Tibial artery (tissue), 4 donors: ENCODE measurements around the gene NRL.

ENCODE experiments used
- DNase-seq, 2 donors: peaks; one replicate each; pipeline ENCODE4 v3.0.0-alpha.2; 2019
- H3K27ac ChIP-seq, 2 donors: fragments of 200-600 bp; sonication (generic) in 1 of 2; 1 replicate in 1 of 2; 2 replicates in 1 of 2; pipeline ENCODE4 v1.5.1; 2018 to 2019; ENCODE audit warnings: mild to moderate bottlenecking in 1 of 2
- H3K27me3 ChIP-seq, 2 donors: fragments of 200-600 bp; sonication (generic) in 1 of 2; one replicate each; pipeline versions ENCODE4 v1.5.1 to v1.6.0; 2016 to 2019
- H3K36me3 ChIP-seq, 3 donors: fragments of 200-600 bp; sonication (generic) in 2 of 3; one replicate each; pipeline ENCODE4 v1.5.1; 2016 to 2019; ENCODE audit warnings: mild to moderate bottlenecking in 2 of 3
- H3K4me1 ChIP-seq, 4 donors: fragments of 200-600 bp; sonication (generic) in 2 of 4; 1 replicate in 3 of 4; 2 replicates in 1 of 4; pipeline ENCODE4 v1.5.1; 2016 to 2019
- H3K4me3 ChIP-seq, 2 donors: fragments of 200-600 bp; sonication (generic) in 1 of 2; 1 replicate in 1 of 2; 2 replicates in 1 of 2; pipeline ENCODE4 v1.5.1; 2018 to 2019; ENCODE audit warnings: mild to moderate bottlenecking in 2 of 2
- H3K9me3 ChIP-seq, 3 donors: fragments of 200-600 bp; sonication (generic) in 1 of 3; one replicate each; pipeline ENCODE4 v1.5.1; 2016 to 2019
- intact Hi-C: fragments of 100-400 bp; cut with DNase I; formaldehyde crosslinking; loops from one replicate; pipeline ENCODE4 v1.15.0; 2023; ENCODE audit warnings: low total_unique reads
- TF ChIP-seq, protein P1 (sequence below), 2 experiments: fragments of 200-600 bp in 1 of 2; fragments of 450-650 bp in 1 of 2; IDR thresholded peaks; one replicate each; pipeline ENCODE4 v1.5.1; 2017 to 2019; ENCODE audit warnings: antibody characterized with exemption in 2 of 2, mild to moderate bottlenecking in 1 of 2, moderate library complexity in 1 of 2

Gene NRL

DNA sequence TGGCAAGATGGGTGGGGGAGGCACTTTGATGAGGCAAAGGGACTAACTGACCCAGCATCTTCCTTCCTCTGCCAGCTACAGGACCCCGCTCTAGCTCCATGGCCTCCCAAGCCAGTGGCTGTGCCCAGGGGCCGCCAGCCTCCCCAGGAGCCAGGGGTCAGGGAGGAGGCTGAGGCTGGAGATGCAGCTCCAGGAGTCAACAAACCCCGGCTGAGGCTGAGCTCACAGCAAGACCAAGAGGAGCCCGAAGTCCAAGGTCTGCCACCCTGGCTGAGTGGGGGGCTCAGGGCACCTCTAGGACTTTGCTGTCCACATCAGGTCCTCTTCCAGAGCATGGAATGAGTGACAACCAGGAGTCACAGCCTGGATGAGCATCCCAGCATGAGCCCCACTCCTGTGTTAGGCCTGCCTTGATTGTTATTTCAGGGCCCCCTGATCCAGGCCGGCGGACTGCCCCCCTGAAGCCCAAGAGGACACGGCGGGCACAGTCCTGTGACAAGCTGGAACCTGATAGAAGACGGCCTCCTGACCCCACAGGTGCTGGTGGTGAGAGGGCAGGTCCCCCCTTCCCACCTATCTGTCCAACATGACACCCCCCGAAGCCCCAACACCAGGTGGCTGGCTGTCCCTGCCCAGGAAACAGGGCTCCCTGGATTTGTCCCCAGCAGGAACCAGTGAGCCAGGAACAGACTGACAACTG, 45.9 kb downstream of the NRL start:
- intact Hi-C loops: no loop called here
- H3K9me3 ChIP-seq: no peaks in the 10 kb centered on the region
- TF ChIP-seq, protein P1, sequence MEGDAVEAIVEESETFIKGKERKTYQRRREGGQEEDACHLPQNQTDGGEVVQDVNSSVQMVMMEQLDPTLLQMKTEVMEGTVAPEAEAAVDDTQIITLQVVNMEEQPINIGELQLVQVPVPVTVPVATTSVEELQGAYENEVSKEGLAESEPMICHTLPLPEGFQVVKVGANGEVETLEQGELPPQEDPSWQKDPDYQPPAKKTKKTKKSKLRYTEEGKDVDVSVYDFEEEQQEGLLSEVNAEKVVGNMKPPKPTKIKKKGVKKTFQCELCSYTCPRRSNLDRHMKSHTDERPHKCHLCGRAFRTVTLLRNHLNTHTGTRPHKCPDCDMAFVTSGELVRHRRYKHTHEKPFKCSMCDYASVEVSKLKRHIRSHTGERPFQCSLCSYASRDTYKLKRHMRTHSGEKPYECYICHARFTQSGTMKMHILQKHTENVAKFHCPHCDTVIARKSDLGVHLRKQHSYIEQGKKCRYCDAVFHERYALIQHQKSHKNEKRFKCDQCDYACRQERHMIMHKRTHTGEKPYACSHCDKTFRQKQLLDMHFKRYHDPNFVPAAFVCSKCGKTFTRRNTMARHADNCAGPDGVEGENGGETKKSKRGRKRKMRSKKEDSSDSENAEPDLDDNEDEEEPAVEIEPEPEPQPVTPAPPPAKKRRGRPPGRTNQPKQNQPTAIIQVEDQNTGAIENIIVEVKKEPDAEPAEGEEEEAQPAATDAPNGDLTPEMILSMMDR (IDR thresholded peaks at IDR 0.05): no peak
- no peak for DNase-seq
- H3K4me1 ChIP-seq: peaks cover 0 to 21% (median 16%) of the 10 kb centered on the region in 4 donors
- H3K27ac ChIP-seq: no peak overlapping the region
- H3K36me3 ChIP-seq: no peaks in the 10 kb centered on the region
- H3K27me3 ChIP-seq: peaks cover 0 to 20% of the 10 kb centered on the region in 2 donors
- H3K4me3 ChIP-seq: no peak overlapping the region

DNA sequence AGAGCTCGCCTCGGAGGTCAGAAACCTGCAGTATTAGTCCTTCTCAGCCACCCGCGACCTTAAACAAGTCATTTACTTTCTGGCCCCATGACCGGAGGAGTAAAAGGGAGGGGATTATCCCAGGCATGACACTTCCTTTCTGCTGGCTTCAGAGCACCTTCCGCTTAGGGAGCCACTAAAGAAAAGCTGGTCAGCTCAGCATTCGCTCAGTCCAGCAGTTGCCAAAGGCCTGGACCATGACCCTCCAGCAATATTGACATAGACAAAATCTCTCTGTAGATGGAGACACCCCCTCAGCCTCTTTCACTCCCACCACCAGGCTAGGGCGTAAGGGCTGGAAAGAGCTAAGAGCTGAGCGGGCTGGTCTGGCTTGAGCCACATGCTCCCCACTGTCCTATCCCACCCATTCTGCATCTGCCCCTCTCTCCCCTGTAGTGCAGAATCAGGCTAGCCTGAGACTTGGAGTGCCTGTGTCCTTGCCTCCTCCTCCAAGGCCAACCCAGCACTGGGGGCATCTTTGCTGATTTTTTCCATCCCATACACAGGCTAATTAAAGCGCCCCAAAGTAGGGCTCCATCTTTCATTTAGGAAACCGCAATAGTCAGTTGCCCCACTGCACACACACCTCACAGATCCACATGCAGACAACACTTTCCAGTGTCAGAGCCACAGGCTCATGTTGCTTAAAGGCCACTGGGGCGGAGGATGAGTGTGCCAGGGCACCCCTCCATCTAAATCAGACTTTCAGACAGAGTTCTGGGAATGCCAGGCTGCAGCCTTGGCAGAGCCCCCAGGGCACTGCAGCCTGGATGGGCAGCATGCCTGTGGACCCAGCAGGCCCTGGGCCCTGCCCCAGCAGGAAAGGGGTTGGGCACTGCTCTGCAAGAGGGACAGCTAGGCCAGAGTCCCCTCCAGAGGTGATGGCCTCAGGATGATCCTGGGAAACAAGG, 47.3 kb downstream of the NRL start:
- H3K27ac ChIP-seq: no peak overlapping the region
- no peaks in the 10 kb centered on the region for H3K9me3 ChIP-seq
- H3K4me3 ChIP-seq: no peak overlapping the region
- H3K36me3 ChIP-seq: no peaks in the 10 kb centered on the region
- no peak for DNase-seq
- intact Hi-C loops: no loop called here
- TF ChIP-seq, protein P1 (IDR thresholded peaks at IDR 0.05): no peak
- peaks cover 0 to 7% of the 10 kb centered on the region in 2 donors for H3K27me3 ChIP-seq
- peaks cover 0 to 15% (median 12%) of the 10 kb centered on the region in 4 donors for H3K4me1 ChIP-seq

DNA sequence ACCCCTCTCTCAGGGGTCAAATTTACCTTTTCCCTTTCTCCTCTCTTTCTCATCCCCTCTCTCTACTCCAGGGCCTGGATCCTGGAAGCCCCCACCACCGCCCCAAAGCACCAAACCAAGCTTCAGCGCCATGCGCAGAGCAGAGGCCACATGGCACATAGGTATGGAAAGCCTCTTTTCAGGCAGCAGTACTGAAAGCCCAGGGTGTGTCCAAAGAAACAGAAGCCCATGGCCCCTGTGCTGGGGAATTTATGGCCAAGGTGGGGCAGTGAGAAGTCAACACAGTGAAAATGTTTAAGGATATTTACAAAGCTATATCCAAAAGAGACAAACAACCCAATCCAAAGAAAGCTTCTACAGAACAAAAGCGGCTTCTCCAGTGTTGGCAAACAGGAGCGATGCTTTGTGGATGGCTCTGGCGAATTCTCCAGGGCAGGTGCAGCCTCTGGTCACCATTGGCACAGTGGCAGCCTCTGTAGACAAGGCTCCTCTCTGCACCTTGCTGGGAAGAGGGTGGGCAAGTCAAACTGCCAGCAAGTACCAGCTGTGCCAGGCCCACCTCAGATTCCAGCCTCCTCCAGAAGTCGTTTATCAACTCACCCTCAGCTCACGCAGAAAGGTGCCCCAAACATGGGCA, 48.1 kb downstream of the NRL start:
- no peaks in the 10 kb centered on the region for H3K27me3 ChIP-seq
- intact Hi-C loops: no loop called here
- H3K4me1 ChIP-seq: peaks cover 0 to 7% (median 5%) of the 10 kb centered on the region in 4 donors

DNA sequence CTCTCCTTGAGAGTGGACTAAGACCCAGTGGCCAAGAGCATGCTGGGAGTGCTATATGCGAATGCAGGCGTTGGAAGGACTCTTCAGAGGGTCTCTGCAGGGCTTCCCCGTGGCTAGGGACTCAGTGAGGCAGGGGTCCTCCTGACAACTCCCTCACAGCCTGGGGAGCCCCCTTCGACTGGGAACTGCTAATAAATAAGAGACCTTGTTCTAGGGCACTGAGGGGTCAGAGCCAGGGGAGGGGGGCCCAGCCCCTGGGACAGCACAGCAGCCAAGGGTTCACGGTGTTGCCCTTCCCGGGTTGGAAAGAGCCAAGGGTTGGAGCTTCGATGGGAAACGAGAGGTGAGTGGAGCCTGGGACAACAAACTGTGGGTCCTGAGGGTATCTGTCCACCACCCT, 49.3 kb downstream of the NRL start:
- intact Hi-C loops: no loop called here
- TF ChIP-seq, protein P1 (IDR thresholded peaks at IDR 0.05): no peak
- no peaks in the 10 kb centered on the region for H3K9me3 ChIP-seq
- no peaks in the 10 kb centered on the region for H3K36me3 ChIP-seq
- H3K4me3 ChIP-seq: no peak overlapping the region
- no peaks in the 10 kb centered on the region for H3K27me3 ChIP-seq
- H3K27ac ChIP-seq: no peak overlapping the region
- no peaks in the 10 kb centered on the region for H3K4me1 ChIP-seq
- no peak for DNase-seq

More for the DNA sequence above, 48.1 kb downstream of the NRL start:
- Histone ChIP-seq H3K9me3 (no peaks in the 10 kb centered on the region), H3K36me3 (no peaks in the 10 kb centered on the region), H3K27ac (no peak overlapping the region), H3K4me3 (no peak overlapping the region)
- TF ChIP-seq, protein P1 (IDR thresholded peaks at IDR 0.05): no peak
- no peak for DNase-seq

DNA sequence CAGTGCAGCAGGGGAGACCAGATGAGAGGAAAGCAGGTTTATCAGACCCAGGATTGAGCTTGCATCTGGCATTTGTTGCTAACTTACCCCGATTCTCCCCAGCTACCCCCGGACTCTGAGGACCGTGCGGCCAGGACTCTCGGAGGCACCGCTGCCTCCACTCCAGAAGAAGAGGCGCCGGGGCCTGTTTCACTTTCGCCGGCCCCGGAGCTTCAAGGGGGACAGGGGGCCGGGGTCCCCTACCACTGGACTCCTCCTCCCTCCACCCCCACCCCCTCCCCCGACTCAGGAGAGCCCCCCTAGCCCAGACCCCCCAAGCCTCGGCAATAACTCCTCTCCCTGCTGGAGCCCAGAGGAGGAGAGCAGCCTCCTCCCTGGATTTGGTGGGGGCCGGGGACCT, 49.9 kb downstream of the NRL start:
- H3K4me1 ChIP-seq: no peaks in the 10 kb centered on the region
- no peak overlapping the region for H3K4me3 ChIP-seq
- H3K27me3 ChIP-seq: no peaks in the 10 kb centered on the region
- intact Hi-C loops: no loop called here
- no peaks in the 10 kb centered on the region for H3K36me3 ChIP-seq
- no peaks in the 10 kb centered on the region for H3K9me3 ChIP-seq
- no peak overlapping the region for H3K27ac ChIP-seq
- TF ChIP-seq, protein P1 (IDR thresholded peaks at IDR 0.05): no peak
- DNase-seq: no peak
